ENCODE measurements around the gene CLCN3.
A peak's percentile ranks its signal among the peaks of the same experiment; 100 is the strongest.

The CLCN3 gene

DNA sequence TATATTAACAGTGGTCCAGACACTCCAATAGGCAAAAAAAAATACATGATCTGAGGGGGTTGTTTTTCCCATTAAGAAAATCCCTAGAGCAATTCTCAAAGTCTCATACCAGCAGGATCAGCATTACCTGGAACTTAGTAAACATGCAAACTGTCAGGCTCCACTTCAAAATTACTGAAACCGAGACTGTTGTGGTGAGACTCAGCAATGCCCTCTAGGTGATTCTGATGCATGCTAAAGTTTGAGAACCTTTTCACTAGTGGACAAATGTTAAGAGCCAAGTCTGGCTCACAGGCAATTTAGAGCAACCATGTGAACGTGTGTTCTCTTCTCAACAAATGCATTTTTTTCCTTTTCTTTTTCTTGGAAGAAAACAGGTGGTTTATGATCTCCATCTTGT lies 38.2 kb upstream of the CLCN3 start:
- Histone ChIP-seq H2AFZ (ENCODE audit: low read length) (no peak overlapping the region), H3K36me3 (replicated peaks; ENCODE audit: insufficient read depth, low read length) (no peaks in the 10 kb centered on the region; the same call in 1 of the 2 replicates), H3K79me2 (ENCODE audit: low read length) (no peaks in the 10 kb centered on the region), H3K27me3 (replicated peaks; ENCODE audit: insufficient read depth, low read length) (no peaks in the 10 kb centered on the region), H3F3A (ENCODE audit: insufficient read depth, low read length) (peaks cover 7% of the 10 kb centered on the region; the same call in 1 of the 2 replicates), H3K9ac (ENCODE audit: low read length) (no peak overlapping the region), H3K4me1 (ENCODE audit: low read length) (peaks cover 11% of the 10 kb centered on the region), H3K9me2 (replicated peaks; ENCODE audit: insufficient read depth, low read length) (no peaks in the 10 kb centered on the region), H3K4me3 (ENCODE audit: low read length) (no peak overlapping the region), H3K27ac (ENCODE audit: low read length) (peak overlapping the region; percentile 6; the same call in 1 of the 2 replicates), H4K20me1 (ENCODE audit: insufficient read depth, low read length) (no peaks in the 10 kb centered on the region), H3K4me2 (ENCODE audit: low read depth, low read length) (peak overlapping the region; percentile 32; the same call in 1 of the 2 replicates), H3K9me3 (replicated peaks; ENCODE audit: insufficient read depth, low read length) (no peaks in the 10 kb centered on the region)
- peak; percentile 82 for DNase-seq
- TF ChIP-seq, protein P1, sequence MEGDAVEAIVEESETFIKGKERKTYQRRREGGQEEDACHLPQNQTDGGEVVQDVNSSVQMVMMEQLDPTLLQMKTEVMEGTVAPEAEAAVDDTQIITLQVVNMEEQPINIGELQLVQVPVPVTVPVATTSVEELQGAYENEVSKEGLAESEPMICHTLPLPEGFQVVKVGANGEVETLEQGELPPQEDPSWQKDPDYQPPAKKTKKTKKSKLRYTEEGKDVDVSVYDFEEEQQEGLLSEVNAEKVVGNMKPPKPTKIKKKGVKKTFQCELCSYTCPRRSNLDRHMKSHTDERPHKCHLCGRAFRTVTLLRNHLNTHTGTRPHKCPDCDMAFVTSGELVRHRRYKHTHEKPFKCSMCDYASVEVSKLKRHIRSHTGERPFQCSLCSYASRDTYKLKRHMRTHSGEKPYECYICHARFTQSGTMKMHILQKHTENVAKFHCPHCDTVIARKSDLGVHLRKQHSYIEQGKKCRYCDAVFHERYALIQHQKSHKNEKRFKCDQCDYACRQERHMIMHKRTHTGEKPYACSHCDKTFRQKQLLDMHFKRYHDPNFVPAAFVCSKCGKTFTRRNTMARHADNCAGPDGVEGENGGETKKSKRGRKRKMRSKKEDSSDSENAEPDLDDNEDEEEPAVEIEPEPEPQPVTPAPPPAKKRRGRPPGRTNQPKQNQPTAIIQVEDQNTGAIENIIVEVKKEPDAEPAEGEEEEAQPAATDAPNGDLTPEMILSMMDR (IDR thresholded peaks at IDR 0.05; ENCODE audit: low read length), result peak; percentile 38
- no peak for TF ChIP-seq EZH2 (optimal IDR thresholded peaks at IDR 0.05; ENCODE audit: low read depth, low read length)

DNA sequence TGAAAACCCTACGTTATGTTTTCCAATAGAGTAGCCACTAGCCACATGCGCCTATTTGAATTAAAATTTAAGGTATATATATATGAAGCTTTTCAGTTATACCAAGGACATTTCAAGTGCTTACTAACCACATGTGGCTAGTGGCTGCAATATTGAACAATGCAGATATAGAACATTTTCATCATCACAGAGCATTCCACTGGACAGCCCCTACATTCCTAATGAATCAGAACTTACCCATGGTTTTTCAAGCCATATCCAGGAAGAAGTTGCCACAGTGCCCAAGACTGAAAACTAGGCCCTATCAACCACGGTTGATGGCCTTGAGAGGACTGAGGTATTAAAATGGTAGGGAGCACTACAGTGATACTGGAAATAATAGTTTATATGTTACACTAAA lies 37.7 kb upstream of the CLCN3 start:
- H4K20me1 ChIP-seq (ENCODE audit: insufficient read depth, low read length), result no peaks in the 10 kb centered on the region
- no peak overlapping the region for H3K4me3 ChIP-seq (ENCODE audit: low read length)
- H3K9ac ChIP-seq (ENCODE audit: low read length), result no peak overlapping the region
- H3K27ac ChIP-seq (ENCODE audit: low read length), result no peak overlapping the region; the same call in 1 of the 2 replicates
- peaks cover 7% of the 10 kb centered on the region; the same call in 1 of the 2 replicates for H3F3A ChIP-seq (ENCODE audit: insufficient read depth, low read length)
- no peaks in the 10 kb centered on the region for H3K9me2 ChIP-seq (replicated peaks; ENCODE audit: insufficient read depth, low read length)
- H3K36me3 ChIP-seq (replicated peaks; ENCODE audit: insufficient read depth, low read length), result no peaks in the 10 kb centered on the region; the same call in 1 of the 2 replicates
- H3K4me1 ChIP-seq (ENCODE audit: low read length), result peaks cover 11% of the 10 kb centered on the region
- H3K9me3 ChIP-seq (replicated peaks; ENCODE audit: insufficient read depth, low read length), result no peaks in the 10 kb centered on the region
- no peak overlapping the region for H2AFZ ChIP-seq (ENCODE audit: low read length)
- H3K79me2 ChIP-seq (ENCODE audit: low read length), result no peaks in the 10 kb centered on the region
- no peaks in the 10 kb centered on the region for H3K27me3 ChIP-seq (replicated peaks; ENCODE audit: insufficient read depth, low read length)
- no peak for DNase-seq
- no peak for TF ChIP-seq EZH2 (optimal IDR thresholded peaks at IDR 0.05; ENCODE audit: low read depth, low read length)
- H3K4me2 ChIP-seq (ENCODE audit: low read depth, low read length), result no peak overlapping the region; the same call in 1 of the 2 replicates

DNA sequence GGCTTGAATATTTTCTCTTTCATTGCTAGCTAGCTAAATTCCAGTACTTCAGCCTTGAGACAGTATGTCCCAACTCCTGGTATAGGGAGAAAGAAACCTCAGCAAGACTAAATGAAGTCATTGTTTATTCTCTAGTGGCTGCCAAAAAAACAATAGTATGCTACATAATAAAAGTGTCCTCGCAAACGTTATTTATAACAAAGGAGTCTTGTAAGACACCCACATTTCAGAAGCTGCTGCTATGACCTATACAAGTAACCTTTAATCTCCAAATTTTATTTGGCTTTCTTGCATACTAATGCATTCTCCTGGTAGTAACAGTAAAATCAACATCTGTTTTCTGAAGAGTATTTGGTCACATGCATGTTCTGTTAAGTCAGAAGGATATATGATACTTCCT lies 36.8 kb upstream of the CLCN3 start:
- H3K36me3 ChIP-seq (replicated peaks; ENCODE audit: insufficient read depth, low read length), result no peaks in the 10 kb centered on the region; the same call in 1 of the 2 replicates
- H3K9me2 ChIP-seq (replicated peaks; ENCODE audit: insufficient read depth, low read length), result no peaks in the 10 kb centered on the region
- H3K27ac ChIP-seq (ENCODE audit: low read length), result no peak overlapping the region
- no peak overlapping the region for H3K4me2 ChIP-seq (ENCODE audit: low read depth, low read length)
- no peak for DNase-seq
- no peak overlapping the region for H3K9ac ChIP-seq (ENCODE audit: low read length)
- peaks cover 7% of the 10 kb centered on the region; the same call in 1 of the 2 replicates for H3F3A ChIP-seq (ENCODE audit: insufficient read depth, low read length)
- H3K9me3 ChIP-seq (replicated peaks; ENCODE audit: insufficient read depth, low read length), result no peaks in the 10 kb centered on the region
- H3K27me3 ChIP-seq (replicated peaks; ENCODE audit: insufficient read depth, low read length), result no peaks in the 10 kb centered on the region
- H3K79me2 ChIP-seq (ENCODE audit: low read length), result no peaks in the 10 kb centered on the region
- no peak overlapping the region for H3K4me3 ChIP-seq (ENCODE audit: low read length)
- no peaks in the 10 kb centered on the region for H4K20me1 ChIP-seq (ENCODE audit: insufficient read depth, low read length)
- H2AFZ ChIP-seq (ENCODE audit: low read length), result no peak overlapping the region
- TF ChIP-seq, protein P1 (IDR thresholded peaks at IDR 0.05; ENCODE audit: low read length), result no peak
- TF ChIP-seq EZH2 (optimal IDR thresholded peaks at IDR 0.05; ENCODE audit: low read depth, low read length) (no peak), EZH2phosphoT487 (IDR thresholded peaks at IDR 0.05; ENCODE audit: low read length) (no peak)
- H3K4me1 ChIP-seq (ENCODE audit: low read length), result peaks cover 11% of the 10 kb centered on the region

DNA sequence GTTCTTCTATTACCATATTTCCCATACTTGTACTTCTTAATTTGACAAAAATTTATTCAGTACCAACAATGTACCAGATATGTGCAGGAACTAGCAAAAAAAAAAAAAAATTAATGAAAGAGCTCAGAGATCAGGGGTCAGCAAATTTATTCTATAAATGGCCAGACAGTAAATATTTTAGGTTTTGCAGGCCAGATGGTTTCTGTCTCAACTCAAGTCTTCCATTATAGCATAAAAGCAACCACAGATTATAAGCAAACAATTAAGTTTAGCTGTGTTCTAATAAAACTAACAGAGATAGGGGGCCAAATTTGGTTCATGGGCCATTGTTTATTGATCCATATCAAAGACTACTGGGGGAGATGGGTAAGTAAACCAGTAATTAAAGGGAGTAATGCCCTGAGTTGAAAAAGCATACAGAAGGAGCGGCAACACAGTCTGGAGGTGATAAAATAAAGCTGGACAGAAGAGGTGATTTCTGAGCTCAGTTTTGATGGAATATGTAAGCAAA lies 27.3 kb upstream of the CLCN3 start:
- no peak for DNase-seq
- no peaks in the 10 kb centered on the region for H3K27me3 ChIP-seq (replicated peaks; ENCODE audit: insufficient read depth, low read length)
- H3K4me1 ChIP-seq (ENCODE audit: low read length), result no peaks in the 10 kb centered on the region
- no peaks in the 10 kb centered on the region for H3K9me3 ChIP-seq (replicated peaks; ENCODE audit: insufficient read depth, low read length)
- H4K20me1 ChIP-seq (ENCODE audit: insufficient read depth, low read length), result no peaks in the 10 kb centered on the region
- TF ChIP-seq EZH2phosphoT487 (IDR thresholded peaks at IDR 0.05; ENCODE audit: low read length) (no peak), EZH2 (optimal IDR thresholded peaks at IDR 0.05; ENCODE audit: low read depth, low read length) (no peak)
- TF ChIP-seq, protein P1 (IDR thresholded peaks at IDR 0.05; ENCODE audit: low read length), result no peak
- no peak overlapping the region for H3K4me3 ChIP-seq (ENCODE audit: low read length)
- H3K27ac ChIP-seq (ENCODE audit: low read length), result no peak overlapping the region
- no peaks in the 10 kb centered on the region for H3F3A ChIP-seq (ENCODE audit: insufficient read depth, low read length)
- H3K79me2 ChIP-seq (ENCODE audit: low read length), result no peaks in the 10 kb centered on the region
- no peaks in the 10 kb centered on the region for H3K9me2 ChIP-seq (replicated peaks; ENCODE audit: insufficient read depth, low read length)
- no peak overlapping the region for H3K4me2 ChIP-seq (ENCODE audit: low read depth, low read length)
- no peaks in the 10 kb centered on the region for H3K36me3 ChIP-seq (replicated peaks; ENCODE audit: insufficient read depth, low read length)
- H2AFZ ChIP-seq (ENCODE audit: low read length), result no peak overlapping the region
- H3K9ac ChIP-seq (ENCODE audit: low read length), result no peak overlapping the region
